ENCODE measurements around the gene MPZL3. TPM values are rescaled to one million over a fixed set of nuclear protein-coding genes. Genes with fewer than 3 reads are reported as not detected.

Gene MPZL3
- polyA plus RNA-seq, 1 of the 3 experiments (the other 2 are of a cell fraction) = 0.38 TPM

DNA sequence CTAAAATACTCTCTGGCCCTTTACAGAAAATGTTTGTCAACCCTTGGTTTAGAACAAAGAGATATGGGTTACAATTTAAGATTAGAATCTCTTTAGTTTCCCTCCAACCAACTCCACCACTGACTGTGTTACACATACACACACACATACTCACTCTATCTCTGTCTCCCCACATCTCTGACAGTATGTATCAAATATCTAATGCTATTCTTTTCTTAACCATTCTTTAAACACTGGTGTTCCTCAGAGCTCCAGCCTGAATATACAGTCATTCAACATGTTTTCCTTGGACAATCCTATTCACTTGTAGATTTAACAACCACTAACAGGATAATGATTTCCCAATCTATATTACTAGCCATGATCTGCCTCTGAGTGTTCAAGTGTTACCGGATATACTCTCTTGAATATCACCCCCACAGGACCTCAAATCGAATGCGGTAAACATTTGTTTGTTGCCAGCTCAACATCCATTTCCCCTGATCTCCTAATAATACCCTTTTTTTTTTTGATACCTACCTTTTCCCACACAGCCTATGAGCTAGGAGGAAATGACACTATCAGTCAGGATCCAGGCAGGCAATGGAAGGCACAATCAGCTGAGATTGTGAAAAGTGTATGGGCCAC lies 6.1 kb downstream of the MPZL3 start:
- CTCF ChIA-PET = interaction anchor here (1.2 kb wide), 1 partner anchor 48 kb away, joined by 3 read pairs; no protein-coding TSS in a partner anchor
- H3K27ac ChIP-seq (ENCODE audit: low read depth in 2 of 2, low read length in 1 of 2) = no peak overlapping the region
- no peak for DNase-seq
- H2AFZ ChIP-seq (ENCODE audit: low read depth) = no peak overlapping the region
- no peaks in the 10 kb centered on the region for H3K9me2 ChIP-seq
- TF ChIP-seq SMC3 (IDR thresholded peaks at IDR 0.05; ENCODE audit: low read depth, low read length) = no peak
- TF ChIP-seq TAF1 (IDR thresholded peaks at IDR 0.05; ENCODE audit: borderline replicate concordance, low read depth, low read length) = no peak
- no peak for TF ChIP-seq NFIC (IDR thresholded peaks at IDR 0.05; ENCODE audit: borderline replicate concordance)
- TF ChIP-seq EZH2phosphoT487 (IDR thresholded peaks at IDR 0.05; ENCODE audit: borderline replicate concordance, low read depth) = no peak
- TF ChIP-seq NRF1 (IDR thresholded peaks at IDR 0.05; ENCODE audit: low read depth, low read length) = no peak
- TF ChIP-seq, protein P1, sequence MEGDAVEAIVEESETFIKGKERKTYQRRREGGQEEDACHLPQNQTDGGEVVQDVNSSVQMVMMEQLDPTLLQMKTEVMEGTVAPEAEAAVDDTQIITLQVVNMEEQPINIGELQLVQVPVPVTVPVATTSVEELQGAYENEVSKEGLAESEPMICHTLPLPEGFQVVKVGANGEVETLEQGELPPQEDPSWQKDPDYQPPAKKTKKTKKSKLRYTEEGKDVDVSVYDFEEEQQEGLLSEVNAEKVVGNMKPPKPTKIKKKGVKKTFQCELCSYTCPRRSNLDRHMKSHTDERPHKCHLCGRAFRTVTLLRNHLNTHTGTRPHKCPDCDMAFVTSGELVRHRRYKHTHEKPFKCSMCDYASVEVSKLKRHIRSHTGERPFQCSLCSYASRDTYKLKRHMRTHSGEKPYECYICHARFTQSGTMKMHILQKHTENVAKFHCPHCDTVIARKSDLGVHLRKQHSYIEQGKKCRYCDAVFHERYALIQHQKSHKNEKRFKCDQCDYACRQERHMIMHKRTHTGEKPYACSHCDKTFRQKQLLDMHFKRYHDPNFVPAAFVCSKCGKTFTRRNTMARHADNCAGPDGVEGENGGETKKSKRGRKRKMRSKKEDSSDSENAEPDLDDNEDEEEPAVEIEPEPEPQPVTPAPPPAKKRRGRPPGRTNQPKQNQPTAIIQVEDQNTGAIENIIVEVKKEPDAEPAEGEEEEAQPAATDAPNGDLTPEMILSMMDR (IDR thresholded peaks at IDR 0.05) = no peak
- TF ChIP-seq, protein P2, sequence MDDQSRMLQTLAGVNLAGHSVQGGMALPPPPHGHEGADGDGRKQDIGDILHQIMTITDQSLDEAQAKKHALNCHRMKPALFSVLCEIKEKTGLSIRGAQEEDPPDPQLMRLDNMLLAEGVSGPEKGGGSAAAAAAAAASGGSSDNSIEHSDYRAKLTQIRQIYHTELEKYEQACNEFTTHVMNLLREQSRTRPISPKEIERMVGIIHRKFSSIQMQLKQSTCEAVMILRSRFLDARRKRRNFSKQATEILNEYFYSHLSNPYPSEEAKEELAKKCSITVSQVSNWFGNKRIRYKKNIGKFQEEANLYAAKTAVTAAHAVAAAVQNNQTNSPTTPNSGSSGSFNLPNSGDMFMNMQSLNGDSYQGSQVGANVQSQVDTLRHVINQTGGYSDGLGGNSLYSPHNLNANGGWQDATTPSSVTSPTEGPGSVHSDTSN (IDR thresholded peaks at IDR 0.05) = no peak
- TF ChIP-seq FOXJ3 (CRISPR knock-in tag; IDR thresholded peaks at IDR 0.05) = no peak
- TF ChIP-seq, protein P3, sequence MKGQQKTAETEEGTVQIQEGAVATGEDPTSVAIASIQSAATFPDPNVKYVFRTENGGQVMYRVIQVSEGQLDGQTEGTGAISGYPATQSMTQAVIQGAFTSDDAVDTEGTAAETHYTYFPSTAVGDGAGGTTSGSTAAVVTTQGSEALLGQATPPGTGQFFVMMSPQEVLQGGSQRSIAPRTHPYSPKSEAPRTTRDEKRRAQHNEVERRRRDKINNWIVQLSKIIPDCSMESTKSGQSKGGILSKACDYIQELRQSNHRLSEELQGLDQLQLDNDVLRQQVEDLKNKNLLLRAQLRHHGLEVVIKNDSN (IDR thresholded peaks at IDR 0.05; ENCODE audit: borderline replicate concordance, low read depth) = no peak
- TF ChIP-seq TCF12 (IDR thresholded peaks at IDR 0.05) = no peak
- no peaks in the 10 kb centered on the region for H3K9me3 ChIP-seq
- H3K36me3 ChIP-seq (replicated peaks in 1 of 2; ENCODE audit: control insufficient read depth in 1 of 2, insufficient read depth in 2 of 2, low read length in 1 of 2) = no peaks in the 10 kb centered on the region
- POLR2A ChIA-PET = no interaction called here
- no peaks in the 10 kb centered on the region for H4K20me1 ChIP-seq (ENCODE audit: insufficient read depth)
- WGBS (ENCODE audit: low lambda C conversion rate) = 67% methylated on average over 3 of the region's 3 CpGs
- no peaks in the 10 kb centered on the region for H3F3A ChIP-seq (replicated peaks; ENCODE audit: insufficient read depth)
- peaks cover 13% of the 10 kb centered on the region; the same call in 1 of the 2 replicates for H3K27me3 ChIP-seq (ENCODE audit: insufficient read depth)
- H3K9ac ChIP-seq = no peak overlapping the region
- no peaks in the 10 kb centered on the region for H3K79me2 ChIP-seq (ENCODE audit: insufficient read depth)
- H3K4me2 ChIP-seq = no peak overlapping the region
- H3K4me3 ChIP-seq (ENCODE audit: low read depth in 2 of 2, low read length in 1 of 2) = no peak overlapping the region
- H3K4me1 ChIP-seq (ENCODE audit: control insufficient read depth in 1 of 2, insufficient read depth in 2 of 2, low read depth in 1 of 2, low read length in 1 of 2) = no peaks in the 10 kb centered on the region

DNA sequence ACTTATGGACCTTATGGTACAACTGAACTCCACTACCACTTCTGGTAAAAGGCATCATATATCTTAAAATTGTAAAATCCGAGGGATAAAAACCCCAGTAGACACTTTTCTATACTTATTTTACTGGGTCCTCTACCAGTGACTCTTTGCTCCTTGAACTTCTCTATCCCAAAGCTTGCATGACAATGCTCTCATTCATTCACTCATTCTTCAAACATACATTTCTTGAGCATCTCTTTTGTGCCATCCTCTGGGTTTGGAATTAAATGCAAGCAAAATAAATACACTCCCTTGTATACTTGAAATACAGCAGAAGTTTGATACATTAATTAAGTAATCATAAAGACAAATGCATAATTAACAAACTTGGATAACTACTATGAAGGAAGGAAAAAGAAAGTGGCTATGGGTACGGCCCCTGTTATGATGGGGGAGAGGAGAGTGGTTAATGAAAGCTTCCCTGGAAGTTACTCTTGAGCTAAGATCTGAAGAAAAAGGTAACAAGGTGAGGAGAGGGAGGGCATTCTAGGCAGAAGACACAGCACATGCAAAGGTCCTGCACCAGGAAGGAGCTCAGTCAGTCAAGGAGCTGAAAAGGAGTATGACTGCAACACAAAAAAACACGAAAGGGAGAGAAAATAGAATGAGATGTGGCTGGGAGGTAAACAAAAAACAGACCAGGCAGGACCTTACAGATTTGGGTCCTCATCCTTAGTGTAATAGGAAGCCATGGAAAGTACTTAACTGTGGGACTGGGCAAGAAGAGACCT lies 8.0 kb downstream of the MPZL3 start:
- no peaks in the 10 kb centered on the region for H4K20me1 ChIP-seq (ENCODE audit: insufficient read depth)
- H3K4me1 ChIP-seq (ENCODE audit: control insufficient read depth in 1 of 2, insufficient read depth in 2 of 2, low read depth in 1 of 2, low read length in 1 of 2) = no peaks in the 10 kb centered on the region
- no peak for DNase-seq
- POLR2A ChIA-PET = no interaction called here
- no peaks in the 10 kb centered on the region for H3K9me3 ChIP-seq
- no peaks in the 10 kb centered on the region for H3K9me2 ChIP-seq
- H3K27ac ChIP-seq (ENCODE audit: low read depth in 2 of 2, low read length in 1 of 2) = no peak overlapping the region
- H2AFZ ChIP-seq (ENCODE audit: low read depth) = no peak overlapping the region
- H3K36me3 ChIP-seq (replicated peaks in 1 of 2; ENCODE audit: control insufficient read depth in 1 of 2, insufficient read depth in 2 of 2, low read length in 1 of 2) = no peaks in the 10 kb centered on the region
- no peak overlapping the region for H3K9ac ChIP-seq
- H3K79me2 ChIP-seq (ENCODE audit: insufficient read depth) = no peaks in the 10 kb centered on the region
- WGBS (ENCODE audit: low lambda C conversion rate) = under 1% methylated on average over 3 of the region's 3 CpGs
- no peak overlapping the region for H3K4me2 ChIP-seq
- H3F3A ChIP-seq (replicated peaks; ENCODE audit: insufficient read depth) = no peaks in the 10 kb centered on the region
- CTCF ChIA-PET = interaction anchor here (0.9 to 1.0 kb wide), 2 partner anchors 45 to 298 kb away, joined by 3 read pairs; no protein-coding TSS in a partner anchor
- no peak overlapping the region for H3K4me3 ChIP-seq (ENCODE audit: low read depth in 2 of 2, low read length in 1 of 2)
- H3K27me3 ChIP-seq (ENCODE audit: insufficient read depth) = peaks cover 13% of the 10 kb centered on the region; the same call in 1 of the 2 replicates
- TF ChIP-seq SMC3 (IDR thresholded peaks at IDR 0.05; ENCODE audit: low read depth, low read length) (no peak), FOXJ3 (CRISPR knock-in tag; IDR thresholded peaks at IDR 0.05) (no peak), TAF1 (IDR thresholded peaks at IDR 0.05; ENCODE audit: borderline replicate concordance, low read depth, low read length) (no peak), TCF12 (IDR thresholded peaks at IDR 0.05) (no peak), TEAD4 (IDR thresholded peaks at IDR 0.05; ENCODE audit: borderline replicate concordance, insufficient read depth) (no peak), GATA2 (CRISPR knock-in tag; IDR thresholded peaks at IDR 0.05) (no peak)
- TF ChIP-seq, protein P4, sequence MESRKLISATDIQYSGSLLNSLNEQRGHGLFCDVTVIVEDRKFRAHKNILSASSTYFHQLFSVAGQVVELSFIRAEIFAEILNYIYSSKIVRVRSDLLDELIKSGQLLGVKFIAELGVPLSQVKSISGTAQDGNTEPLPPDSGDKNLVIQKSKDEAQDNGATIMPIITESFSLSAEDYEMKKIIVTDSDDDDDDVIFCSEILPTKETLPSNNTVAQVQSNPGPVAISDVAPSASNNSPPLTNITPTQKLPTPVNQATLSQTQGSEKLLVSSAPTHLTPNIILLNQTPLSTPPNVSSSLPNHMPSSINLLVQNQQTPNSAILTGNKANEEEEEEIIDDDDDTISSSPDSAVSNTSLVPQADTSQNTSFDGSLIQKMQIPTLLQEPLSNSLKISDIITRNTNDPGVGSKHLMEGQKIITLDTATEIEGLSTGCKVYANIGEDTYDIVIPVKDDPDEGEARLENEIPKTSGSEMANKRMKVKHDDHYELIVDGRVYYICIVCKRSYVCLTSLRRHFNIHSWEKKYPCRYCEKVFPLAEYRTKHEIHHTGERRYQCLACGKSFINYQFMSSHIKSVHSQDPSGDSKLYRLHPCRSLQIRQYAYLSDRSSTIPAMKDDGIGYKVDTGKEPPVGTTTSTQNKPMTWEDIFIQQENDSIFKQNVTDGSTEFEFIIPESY (IDR thresholded peaks at IDR 0.05; ENCODE audit: borderline replicate concordance, low read depth) = no peak
- TF ChIP-seq, protein P3 (IDR thresholded peaks at IDR 0.05; ENCODE audit: borderline replicate concordance, low read depth) = no peak
- TF ChIP-seq, protein P5, sequence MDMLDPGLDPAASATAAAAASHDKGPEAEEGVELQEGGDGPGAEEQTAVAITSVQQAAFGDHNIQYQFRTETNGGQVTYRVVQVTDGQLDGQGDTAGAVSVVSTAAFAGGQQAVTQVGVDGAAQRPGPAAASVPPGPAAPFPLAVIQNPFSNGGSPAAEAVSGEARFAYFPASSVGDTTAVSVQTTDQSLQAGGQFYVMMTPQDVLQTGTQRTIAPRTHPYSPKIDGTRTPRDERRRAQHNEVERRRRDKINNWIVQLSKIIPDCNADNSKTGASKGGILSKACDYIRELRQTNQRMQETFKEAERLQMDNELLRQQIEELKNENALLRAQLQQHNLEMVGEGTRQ (IDR thresholded peaks at IDR 0.05; ENCODE audit: borderline replicate concordance, low read depth, low read length) = no peak

Data from SK-N-SH (cell line).